OCI-LY7 (cell line): ENCODE results near the gene LRG1.

Experiments
- CTCF ChIP-seq: fragments of 200-600 bp; sonication (generic); conservative IDR thresholded peaks from 2 replicates; pipeline ENCODE4 v1.5.1; 2014; ENCODE audit warnings: mild to moderate bottlenecking, antibody characterized with exemption, low read length, moderate library complexity, mixed read lengths
- EZH2phosphoT487 ChIP-seq: fragments of 200-600 bp; sonication (generic); IDR thresholded peaks from 2 replicates; pipeline ENCODE4 v1.6.1; 2018; ENCODE audit warnings: low read depth, borderline replicate concordance, mild to moderate bottlenecking, mixed run types, antibody characterized with exemption, low read length, moderate library complexity, mixed read lengths

GRCh38 chr19:4566402-4567051 lies 26.7 kb upstream of the LRG1 start:
- TF ChIP-seq CTCF (no peak), EZH2phosphoT487 (no peak)
